ENCODE results near the gene EGFR. TPM values are rescaled to one million over a fixed set of nuclear protein-coding genes. Genes with fewer than 3 reads are reported as not detected.

The EGFR gene
- polyA plus RNA-seq, 2 of the 4 experiments (the other 2 are of a cell fraction) = 59.5 to 63.8 TPM

DNA sequence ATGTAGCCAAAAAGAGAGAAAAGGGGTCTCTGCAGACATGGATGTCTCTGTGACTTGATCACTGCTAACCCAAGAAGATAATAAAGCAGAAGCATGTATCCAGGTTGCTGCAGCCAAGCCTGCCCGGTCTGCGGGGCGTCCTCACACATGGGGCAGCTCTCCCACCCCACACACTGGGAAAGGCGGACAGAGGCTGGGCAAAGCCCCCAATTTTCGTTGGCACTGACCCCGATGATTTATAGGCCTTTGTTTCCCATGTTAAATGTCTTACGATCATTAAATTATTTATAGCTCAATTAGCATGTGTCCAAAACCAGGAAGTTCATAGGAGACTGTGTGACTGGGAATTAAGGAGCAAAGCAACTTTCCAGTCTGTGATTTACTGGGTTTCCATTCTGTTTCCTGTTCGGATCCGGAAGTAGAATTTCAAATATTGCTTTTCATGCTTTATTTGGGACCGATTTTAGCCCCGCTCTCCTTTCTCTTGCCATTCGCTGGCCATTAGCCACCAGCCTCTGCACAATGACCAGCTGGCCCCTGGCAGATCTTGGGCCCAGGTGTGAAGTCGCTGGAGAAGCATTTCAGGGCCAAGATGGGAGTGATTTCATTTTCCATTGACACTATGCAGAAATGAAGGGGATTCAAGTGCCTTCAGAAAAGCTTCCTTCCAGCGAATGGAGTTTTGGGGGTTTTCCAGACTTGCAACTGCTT is 91.6 kb downstream of the EGFR start:
- Histone ChIP-seq H3K4me2 (no peak overlapping the region), H3K4me3 (no peak overlapping the region), H3K4me1 (peaks cover 61% of the 10 kb centered on the region), H3K9me3 (no peaks in the 10 kb centered on the region), H3K27ac (peak overlapping the region in 1 of 2 experiments; percentile 77; a peak in 3 of 6 replicates)
- ChIA-PET POLR2A (no interaction called here), CTCF (interaction anchor here (1.2 to 1.7 kb wide), 3 partner anchors 10 to 145 kb away, joined by 3 to 8 read pairs (median 5); no protein-coding TSS in a partner anchor)
- no peak for ATAC-seq
- no peak for DNase-seq (ENCODE audit: low read depth in 1 of 2, low spot score in 1 of 2)
- no peak for FAIRE-seq
- 91% methylated on average over 14 of the region's 14 CpGs for WGBS (ENCODE audit: missing lambda C conversion rate)
- TF ChIP-seq CHD4 (IDR thresholded peaks at IDR 0.05; ENCODE audit: borderline replicate concordance) (no peak), NPAS2 (CRISPR knock-in tag; IDR thresholded peaks at IDR 0.05; ENCODE audit: borderline replicate concordance) (no peak), MAFK (IDR thresholded peaks at IDR 0.05; ENCODE audit: partially characterized antibody) (no peak), ZNF302 (CRISPR knock-in tag; IDR thresholded peaks at IDR 0.05) (no peak), JUNB (IDR thresholded peaks at IDR 0.05) (no peak), USF2 (IDR thresholded peaks at IDR 0.05) (no peak), E2F6 (IDR thresholded peaks at IDR 0.05; ENCODE audit: borderline replicate concordance, low read depth) (no peak), RFX5 (IDR thresholded peaks at IDR 0.05) (no peak), PHF8 (IDR thresholded peaks at IDR 0.05; ENCODE audit: borderline replicate concordance, low read depth) (no peak), MAZ (IDR thresholded peaks at IDR 0.05; ENCODE audit: borderline replicate concordance, low read depth, low read length) (no peak), ZSCAN20 (CRISPR knock-in tag; IDR thresholded peaks at IDR 0.05) (no peak), KDM5A (IDR thresholded peaks at IDR 0.05) (no peak), RCOR1 (IDR thresholded peaks at IDR 0.05; ENCODE audit: low read depth, low read length) (no peak), TFCP2L1 (CRISPR knock-in tag; IDR thresholded peaks at IDR 0.05) (no peak), CHD2 (IDR thresholded peaks at IDR 0.05; ENCODE audit: low read length, partially characterized antibody) (no peak), MAX (IDR thresholded peaks at IDR 0.05) (no peak)

DNA sequence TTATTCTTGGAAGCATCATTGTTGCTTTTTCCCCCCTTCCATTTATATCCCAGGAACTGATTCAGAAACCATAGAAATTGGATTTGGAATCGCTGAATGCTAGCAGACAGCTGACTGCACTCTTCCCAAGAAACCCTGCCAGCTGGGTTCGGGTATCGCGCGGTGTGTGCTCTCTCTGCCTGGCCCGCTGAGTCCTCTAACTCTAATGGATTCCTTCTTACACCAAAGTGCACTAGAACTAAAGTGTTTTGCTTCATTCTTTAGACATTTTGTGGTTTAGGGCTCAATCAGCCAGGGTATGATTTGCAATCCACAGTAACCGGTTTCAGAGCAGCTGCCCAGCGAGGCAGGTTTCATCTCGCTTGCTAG is 92.2 kb downstream of the EGFR start:
- peak overlapping the region in 1 of 2 experiments; percentile 77; a peak in 2 of 6 replicates for H3K27ac ChIP-seq
- ATAC-seq = no peak
- no peak for FAIRE-seq
- WGBS (ENCODE audit: missing lambda C conversion rate) = 92% methylated on average over 9 of the region's 9 CpGs
- H3K4me2 ChIP-seq = no peak overlapping the region
- POLR2A ChIA-PET = no interaction called here
- no peak overlapping the region for H3K4me3 ChIP-seq
- TF ChIP-seq RFX5 (IDR thresholded peaks at IDR 0.05) (no peak), FOXS1 (CRISPR knock-in tag; IDR thresholded peaks at IDR 0.05) (no peak), NPAS2 (CRISPR knock-in tag; IDR thresholded peaks at IDR 0.05; ENCODE audit: borderline replicate concordance) (no peak), CBX2 (IDR thresholded peaks at IDR 0.05; ENCODE audit: borderline replicate concordance, low read depth) (no peak), ZFP36 (IDR thresholded peaks at IDR 0.05; ENCODE audit: borderline replicate concordance, partially characterized antibody) (no peak), BHLHE40 (IDR thresholded peaks at IDR 0.05; ENCODE audit: low read depth, low read length) (no peak), RCOR1 (IDR thresholded peaks at IDR 0.05; ENCODE audit: low read depth, low read length) (no peak), KDM1A (IDR thresholded peaks at IDR 0.05; ENCODE audit: low read depth) (no peak), ATOH8 (CRISPR knock-in tag; IDR thresholded peaks at IDR 0.05; ENCODE audit: low read depth) (no peak), EHF (CRISPR knock-in tag; IDR thresholded peaks at IDR 0.05) (no peak)
- no peak for DNase-seq (ENCODE audit: low read depth in 1 of 2, low spot score in 1 of 2)
- CTCF ChIA-PET = interaction anchor here (1.0 to 1.7 kb wide), 4 partner anchors 9 to 145 kb away, joined by 3 to 8 read pairs (median 4); no protein-coding TSS in a partner anchor
- H3K9me3 ChIP-seq = no peaks in the 10 kb centered on the region
- H3K4me1 ChIP-seq = peaks cover 55% of the 10 kb centered on the region

Measured in A549 (cell line).